Suprapubic skin (tissue), 4 donors: ENCODE data around the gene MEGF9. TPM values are rescaled to one million over a fixed set of nuclear protein-coding genes. Genes with fewer than 3 reads are reported as not detected.
"Not testable (repeated sequence)": the region's sequence is repeated elsewhere in the genome, so short reads cannot be mapped to it uniquely, and the experiment has no call there.

Experiments
- DNase-seq, 2 donors: peaks; one replicate each; pipeline ENCODE4 v3.0.0-alpha.2; 2019; ENCODE audit warnings: low spot score in 2 of 2
- H3K27ac ChIP-seq: fragments of 200-600 bp; sonication (generic); one replicate; pipeline ENCODE4 v1.5.1; 2019
- H3K27me3 ChIP-seq: fragments of 200-600 bp; sonication (generic); one replicate; pipeline ENCODE4 v1.5.1; 2019
- H3K36me3 ChIP-seq: fragments of 200-600 bp; sonication (generic); one replicate; pipeline ENCODE4 v1.5.1; 2019
- H3K4me1 ChIP-seq: fragments of 200-600 bp; sonication (generic); one replicate; pipeline ENCODE4 v1.5.1; 2019
- H3K4me3 ChIP-seq: fragments of 200-600 bp; sonication (generic); one replicate; pipeline ENCODE4 v1.5.1; 2019; ENCODE audit warnings: mild to moderate bottlenecking
- H3K9me3 ChIP-seq: fragments of 200-600 bp; sonication (generic); one replicate; pipeline ENCODE4 v1.5.1; 2019
- EP300 ChIP-seq: sonication (generic); formaldehyde crosslinking; IDR thresholded peaks from one replicate; pipeline ENCODE4 v1.6.1; 2017; ENCODE audit warnings: antibody characterized with exemption
- POLR2A ChIP-seq, 2 donors: fragments of 450-650 bp; IDR thresholded peaks; one replicate each; pipeline ENCODE4 v1.6.1; 2017; ENCODE audit warnings: antibody characterized with exemption in 2 of 2, mild to moderate bottlenecking in 2 of 2, moderate library complexity in 2 of 2
- POLR2AphosphoS5 ChIP-seq, 3 donors: sonication (generic); formaldehyde crosslinking; IDR thresholded peaks; one replicate each; pipeline ENCODE4 v1.6.1; 2017; ENCODE audit warnings: antibody characterized with exemption in 3 of 3
- WGBS: methylation state at CpG from one replicate; pipeline ENCODE4 v1.1.5; 2018; 5-methylcytosine and 5-hydroxymethylcytosine counted together
- total RNA-seq, 4 donors: library from RNA; depleted of rRNA; stranded (reverse); fragments of >200 nt; gene quantifications; one replicate each; pipeline ENCODE4 v1.1.0, GENCODE V29; 2016
- TF ChIP-seq, protein P1 (sequence below), 2 donors: fragments of 200-600 bp in 1 of 2; fragments of 450-650 bp in 1 of 2; sonication (generic) in 1 of 2; IDR thresholded peaks; one replicate each; pipeline ENCODE4 v1.5.1; 2016 to 2019; ENCODE audit warnings: antibody characterized with exemption in 2 of 2, mild to moderate bottlenecking in 1 of 2, moderate library complexity in 1 of 2

MEGF9 gene
- total RNA-seq, 4 donors from 2014 or later = 33.6 to 58.1 (median 46.0) TPM

DNA sequence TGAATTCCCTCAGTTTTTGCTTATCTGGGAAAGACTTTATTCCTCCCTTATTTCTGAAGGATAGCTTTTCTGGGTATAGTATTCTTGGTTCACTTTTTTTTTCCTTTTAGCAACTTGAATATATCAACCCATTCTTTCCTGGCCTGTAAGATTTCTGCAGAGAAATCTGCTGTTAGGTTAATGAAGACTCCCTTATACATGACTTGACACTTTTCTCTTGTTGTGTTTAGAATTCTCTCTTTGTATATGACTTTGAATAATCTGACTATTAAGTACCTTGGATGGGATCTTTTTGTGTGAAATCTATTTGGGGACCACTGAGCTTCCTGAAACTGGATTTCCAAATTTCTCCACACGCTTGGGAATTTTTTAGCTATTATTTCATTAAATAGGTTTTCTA, 79.3 kb downstream of the MEGF9 start:
- H3K27ac ChIP-seq = no peak overlapping the region
- peaks cover 8% of the 10 kb centered on the region for H3K36me3 ChIP-seq
- no peaks in the 10 kb centered on the region for H3K4me1 ChIP-seq
- no peaks in the 10 kb centered on the region for H3K9me3 ChIP-seq
- DNase-seq = no peak
- WGBS = 97% methylated on average over 1 of the region's 1 CpG
- no peaks in the 10 kb centered on the region for H3K27me3 ChIP-seq
- no peak for TF ChIP-seq POLR2A (IDR thresholded peaks at IDR 0.05)
- TF ChIP-seq, protein P1, sequence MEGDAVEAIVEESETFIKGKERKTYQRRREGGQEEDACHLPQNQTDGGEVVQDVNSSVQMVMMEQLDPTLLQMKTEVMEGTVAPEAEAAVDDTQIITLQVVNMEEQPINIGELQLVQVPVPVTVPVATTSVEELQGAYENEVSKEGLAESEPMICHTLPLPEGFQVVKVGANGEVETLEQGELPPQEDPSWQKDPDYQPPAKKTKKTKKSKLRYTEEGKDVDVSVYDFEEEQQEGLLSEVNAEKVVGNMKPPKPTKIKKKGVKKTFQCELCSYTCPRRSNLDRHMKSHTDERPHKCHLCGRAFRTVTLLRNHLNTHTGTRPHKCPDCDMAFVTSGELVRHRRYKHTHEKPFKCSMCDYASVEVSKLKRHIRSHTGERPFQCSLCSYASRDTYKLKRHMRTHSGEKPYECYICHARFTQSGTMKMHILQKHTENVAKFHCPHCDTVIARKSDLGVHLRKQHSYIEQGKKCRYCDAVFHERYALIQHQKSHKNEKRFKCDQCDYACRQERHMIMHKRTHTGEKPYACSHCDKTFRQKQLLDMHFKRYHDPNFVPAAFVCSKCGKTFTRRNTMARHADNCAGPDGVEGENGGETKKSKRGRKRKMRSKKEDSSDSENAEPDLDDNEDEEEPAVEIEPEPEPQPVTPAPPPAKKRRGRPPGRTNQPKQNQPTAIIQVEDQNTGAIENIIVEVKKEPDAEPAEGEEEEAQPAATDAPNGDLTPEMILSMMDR (IDR thresholded peaks at IDR 0.05) = no peak
- no peak for TF ChIP-seq EP300
- no peak for TF ChIP-seq POLR2AphosphoS5 (IDR thresholded peaks at IDR 0.05)
- H3K4me3 ChIP-seq = no peak overlapping the region

DNA sequence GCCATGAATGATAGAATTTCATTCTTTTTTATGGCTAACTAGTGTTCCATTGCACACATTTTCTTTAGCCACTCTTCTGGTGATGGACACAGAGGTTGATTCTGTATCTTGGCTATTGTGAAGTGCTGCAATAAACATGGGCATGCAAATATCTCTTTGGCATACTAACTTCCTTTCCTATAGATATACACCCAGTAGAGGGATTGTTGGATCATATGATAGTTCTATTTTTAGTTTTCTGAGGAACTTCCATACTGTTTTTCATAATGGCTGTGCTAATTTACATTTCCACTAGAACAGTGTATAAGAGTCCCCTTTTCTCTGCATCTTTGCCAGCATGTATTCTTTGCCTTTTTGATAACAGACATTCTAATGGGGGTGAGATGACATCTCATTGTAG, 83.9 kb downstream of the MEGF9 start:
- Histone ChIP-seq H3K4me1 (peaks cover 13% of the 10 kb centered on the region), H3K4me3 (no peak overlapping the region), H3K9me3 (no peaks in the 10 kb centered on the region), H3K27me3 (no peaks in the 10 kb centered on the region), H3K27ac (no peak overlapping the region), H3K36me3 (no peaks in the 10 kb centered on the region)
- TF ChIP-seq EP300 (no peak), POLR2A (IDR thresholded peaks at IDR 0.05) (no peak), POLR2AphosphoS5 (IDR thresholded peaks at IDR 0.05) (no peak)
- TF ChIP-seq, protein P1 (IDR thresholded peaks at IDR 0.05) = no peak
- DNase-seq = no peak

DNA sequence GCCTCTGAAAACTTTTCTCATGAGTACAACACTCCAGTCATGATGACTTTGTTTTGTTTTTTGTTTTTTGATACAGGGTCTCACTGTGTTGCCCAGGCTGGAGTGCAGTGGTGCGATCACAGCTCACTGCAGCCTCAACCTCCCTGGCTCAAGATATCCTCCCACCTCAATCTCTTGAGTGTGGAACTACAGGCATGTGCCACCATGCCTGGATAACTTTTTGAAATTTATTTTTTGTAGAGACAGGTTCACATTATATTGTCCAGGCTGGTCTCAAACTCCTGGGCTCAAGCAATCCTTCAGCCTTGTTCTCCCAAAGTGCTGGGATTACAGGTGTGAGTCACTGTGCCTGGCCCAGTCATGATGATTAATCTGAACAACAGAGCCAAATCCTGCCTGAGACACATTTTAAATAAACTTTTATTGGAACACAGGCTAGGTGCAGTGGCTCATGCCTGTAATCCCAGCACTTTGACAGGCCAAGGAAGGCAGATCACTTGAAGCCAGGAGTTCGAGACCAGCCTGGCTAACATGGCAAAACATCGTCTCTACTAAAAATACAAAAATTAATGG, 85.3 kb downstream of the MEGF9 start:
- Histone ChIP-seq H3K27ac (peak overlapping the region; percentile 39), H3K4me1 (peaks cover 18% of the 10 kb centered on the region)
- not testable (repeated sequence) for DNase-seq, H3K27me3 ChIP-seq, H3K4me3 ChIP-seq, H3K9me3 ChIP-seq, H3K36me3 ChIP-seq
- 92% methylated on average over 3 of the region's 3 CpGs for WGBS

DNA sequence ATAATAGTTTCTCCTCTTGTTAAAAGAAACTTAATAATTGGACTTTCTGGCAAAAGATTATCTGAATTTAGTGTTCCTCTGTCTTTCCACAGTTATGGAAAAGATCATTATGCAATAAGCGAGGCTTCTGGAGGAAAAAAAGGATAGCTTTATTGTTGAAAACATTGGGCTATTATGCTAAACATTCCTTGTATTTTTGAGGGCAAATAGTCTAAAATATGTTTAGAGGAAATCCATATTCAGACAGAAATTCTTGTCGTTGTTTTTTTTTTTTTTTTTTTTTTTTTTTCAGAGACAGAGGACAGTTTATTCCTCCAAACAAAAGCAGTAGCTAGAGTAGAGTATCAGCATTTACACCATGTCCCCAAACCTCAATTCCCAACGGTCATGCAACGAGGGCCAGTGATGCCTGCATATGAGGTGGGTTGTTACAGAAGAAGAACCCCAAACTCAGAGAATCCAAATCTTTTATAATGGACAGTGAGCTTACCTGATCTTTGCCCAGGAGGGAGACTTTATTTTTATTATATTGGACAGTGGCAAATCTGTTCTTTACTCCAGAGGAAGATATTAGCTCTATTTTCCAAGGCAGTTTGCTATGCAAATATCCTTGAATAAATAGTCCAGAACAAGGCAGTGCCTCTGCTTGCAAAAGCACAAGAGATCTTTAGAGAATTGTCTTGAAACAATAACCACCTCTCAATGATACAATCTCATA, 85.9 kb downstream of the MEGF9 start:
- Histone ChIP-seq H3K4me1 (peaks cover 18% of the 10 kb centered on the region), H3K27ac (peak overlapping the region; percentile 39), H3K9me3 (no peaks in the 10 kb centered on the region), H3K27me3 (no peaks in the 10 kb centered on the region), H3K36me3 (no peaks in the 10 kb centered on the region), H3K4me3 (no peak overlapping the region)
- TF ChIP-seq, protein P1 (IDR thresholded peaks at IDR 0.05) = no peak
- no peak for TF ChIP-seq EP300
- no peak for TF ChIP-seq POLR2AphosphoS5 (IDR thresholded peaks at IDR 0.05)
- TF ChIP-seq POLR2A (IDR thresholded peaks at IDR 0.05) = no peak
- DNase-seq = no peak
- 72% methylated on average over 4 of the region's 4 CpGs for WGBS

DNA sequence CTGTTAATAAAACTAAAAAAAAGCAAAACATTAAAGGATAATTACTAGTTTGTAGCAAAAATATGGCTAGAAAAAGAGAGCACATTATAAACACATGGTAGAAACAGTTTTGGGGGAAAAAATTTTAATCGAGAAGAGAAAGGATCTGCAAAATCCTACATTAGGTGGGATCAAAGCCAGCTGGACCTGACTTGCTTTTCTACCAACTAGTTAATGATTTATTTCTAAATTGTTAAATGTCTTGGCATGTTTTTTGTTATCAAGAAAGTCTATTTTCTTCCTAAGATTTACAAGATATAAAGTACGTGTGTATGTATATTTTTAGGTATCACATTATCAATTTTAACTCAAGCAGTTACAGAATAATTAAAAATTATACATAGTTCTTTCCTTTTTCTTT, 87.2 kb downstream of the MEGF9 start:
- TF ChIP-seq, protein P1 (IDR thresholded peaks at IDR 0.05) = no peak
- TF ChIP-seq POLR2A (IDR thresholded peaks at IDR 0.05) (no peak), POLR2AphosphoS5 (IDR thresholded peaks at IDR 0.05) (no peak), EP300 (no peak)
- 37% methylated on average over 2 of the region's 2 CpGs for WGBS
- no peak for DNase-seq
- H3K27me3 ChIP-seq = no peaks in the 10 kb centered on the region
- H3K36me3 ChIP-seq = peaks cover under 1% of the 10 kb centered on the region
- no peak overlapping the region for H3K27ac ChIP-seq
- peaks cover 18% of the 10 kb centered on the region for H3K4me1 ChIP-seq
- no peaks in the 10 kb centered on the region for H3K9me3 ChIP-seq
- no peak overlapping the region for H3K4me3 ChIP-seq
